HCT116 (cell line): ENCODE results near the gene ADIPOQ. TPM values are rescaled to one million over a fixed set of nuclear protein-coding genes. Genes with fewer than 3 reads are reported as not detected.
"Not testable (repeated sequence)": the region's sequence is repeated elsewhere in the genome, so short reads cannot be mapped to it uniquely, and the experiment has no call there.

Experiments used
- ATAC-seq: fragments of 200-7000 bp; cut with Tn5 transposase; 2 replicates; pipeline ENCODE4 v1.9.1; 2020; ENCODE audit warnings: mild to moderate bottlenecking, moderate library complexity
- BruUV-seq: library from RNA; stranded (reverse); fragments of 400-500 nt; replicated peaks from 2 replicates; lab custom pipeline; 2021; lab: Mats Ljungman, UMichigan
- CTCF ChIA-PET: fragments of 300-600 bp; sonication (Branson Sonifier 250); formaldehyde crosslinking; loops from one replicate; lab custom pipeline; 2021; ENCODE audit warnings: antibody characterized with exemption; lab: Charles Lee
- POLR2A ChIA-PET: fragments of 300-600, 350-600 bp; sonication (Branson Sonifier 250); formaldehyde crosslinking; loops from one replicate; lab custom pipeline; 2021; ENCODE audit warnings: antibody characterized with exemption; lab: Charles Lee
- RAD21 ChIA-PET, 2 experiments: fragments of 300-600 bp; sonication (Branson Sonifier 250); formaldehyde crosslinking; loops; one replicate each; lab custom pipeline; 2023; ENCODE audit warnings: low total read pairs in 2 of 2; ENCODE audit not compliant: uncharacterized antibody in 2 of 2, unreplicated experiment in 2 of 2, low non-redundant PET in 1 of 2; lab: Charles Lee
- DNase-seq: peaks from one replicate; pipeline ENCODE4 v3.0.0-alpha.2; 2010; ENCODE audit warnings: low read depth, low spot score
- H2AFZ ChIP-seq: fragments of 200-600 bp; shearing (Covaris generic), sonication (generic); 2 replicates; pipeline ENCODE4 v1.6.1; 2017; ENCODE audit warnings: low read depth, mixed run types, mixed read lengths, antibody characterized with exemption, low read length; ENCODE audit not compliant: poor library complexity, severe bottlenecking
- H3K27ac ChIP-seq: 2 replicates; pipeline ENCODE4 v1.5.1; 2012; ENCODE audit warnings: low read depth, low read length
- H3K27me3 ChIP-seq: fragments of 200-600 bp; sonication (generic); 2 replicates; pipeline ENCODE4 v1.6.1; 2016; ENCODE audit warnings: mixed run types, low read length, mixed read lengths; ENCODE audit not compliant: insufficient read depth
- H3K36me3 ChIP-seq, 2 experiments: fragments of 200-500 bp in 1 of 2; fragments of 200-600 bp in 1 of 2; sonication (Bioruptor generic) in 1 of 2; sonication (generic) in 1 of 2; 2 replicates each; pipeline versions ENCODE4 v1.5.1 to v1.6.1; 2014 to 2016; ENCODE audit warnings: low read length in 2 of 2, inconsistent platforms in 1 of 2, mixed read lengths in 1 of 2, mixed run types in 1 of 2; ENCODE audit not compliant: insufficient read depth in 2 of 2, control insufficient read depth in 1 of 2
- H3K4me1 ChIP-seq, 2 experiments: fragments of 200-600 bp in 1 of 2; sonication (generic) in 1 of 2; 2 replicates each; pipeline versions ENCODE4 v1.5.1 to v1.6.1; 2012 to 2017; ENCODE audit warnings: low read length in 2 of 2, inconsistent platforms in 1 of 2, mild to moderate bottlenecking in 1 of 2, mixed read lengths in 1 of 2, mixed run types in 1 of 2, moderate library complexity in 1 of 2; ENCODE audit not compliant: insufficient read depth in 2 of 2, control insufficient read depth in 1 of 2
- H3K4me2 ChIP-seq: fragments of 200-600 bp; sonication (generic); 2 replicates; pipeline ENCODE4 v1.6.1; 2017; ENCODE audit warnings: mixed run types, low read length, mixed read lengths
- H3K4me3 ChIP-seq, 2 experiments: fragments of 200-600 bp in 1 of 2; sonication (generic) in 1 of 2; replicated peaks in 1 of 2; 2 replicates each; pipeline ENCODE4 v1.5.1; 2011 to 2016; ENCODE audit warnings: low read length in 2 of 2, control low read depth in 1 of 2, low read depth in 1 of 2, mild to moderate bottlenecking in 1 of 2, mixed read lengths in 1 of 2, mixed run types in 1 of 2
- H3K79me2 ChIP-seq: fragments of 200-600 bp; sonication (generic); 2 replicates; pipeline ENCODE4 v1.6.1; 2017; ENCODE audit warnings: mild to moderate bottlenecking, mixed run types, low read length, moderate library complexity, mixed read lengths; ENCODE audit not compliant: insufficient read depth
- H3K9ac ChIP-seq: fragments of 200-600 bp; sonication (generic); 2 replicates; pipeline ENCODE4 v1.6.1; 2016; ENCODE audit warnings: low read length, mixed read lengths
- H3K9me2 ChIP-seq: fragments of 200-600 bp; sonication (generic), shearing (Covaris generic); 2 replicates; pipeline ENCODE4 v1.6.1; 2017; ENCODE audit warnings: mixed run types, mild to moderate bottlenecking, moderate library complexity; ENCODE audit not compliant: insufficient read depth
- H3K9me3 ChIP-seq, 2 experiments: fragments of 200-500 bp in 1 of 2; fragments of 200-600 bp in 1 of 2; sonication (Bioruptor generic) in 1 of 2; sonication (generic) in 1 of 2; 2 replicates each; pipeline ENCODE4 v1.6.1; 2014 to 2017; ENCODE audit warnings: low read length in 2 of 2, mixed read lengths in 2 of 2, inconsistent platforms in 1 of 2, low read depth in 1 of 2, mild to moderate bottlenecking in 1 of 2, mixed run types in 1 of 2, moderate library complexity in 1 of 2; ENCODE audit not compliant: control insufficient read depth in 1 of 2, insufficient read depth in 1 of 2
- H4K20me1 ChIP-seq: fragments of 200-600 bp; sonication (generic), shearing (Covaris generic); 2 replicates; pipeline ENCODE4 v1.6.1; 2017; ENCODE audit warnings: mixed run types, mild to moderate bottlenecking, moderate library complexity; ENCODE audit not compliant: insufficient read depth
- CTCF ChIP-seq, 3 experiments: fragments of 200-600 bp in 1 of 3; sonication (generic) in 1 of 3; IDR thresholded peaks in 2 of 3; conservative IDR thresholded peaks in 1 of 3; 2 replicates each; pipeline ENCODE4 v1.5.1; 2012 to 2017; ENCODE audit warnings: low read depth in 2 of 3, low read length in 2 of 3, antibody characterized with exemption in 1 of 3, borderline replicate concordance in 1 of 3, control low read depth in 1 of 3, mild to moderate bottlenecking in 1 of 3, mixed read lengths in 1 of 3, mixed run types in 1 of 3, moderate library complexity in 1 of 3; ENCODE audit not compliant: insufficient read depth in 1 of 3
- EZH2phosphoT487 ChIP-seq: fragments of 200-600 bp; IDR thresholded peaks from 2 replicates; pipeline ENCODE4 v1.6.1; 2018; ENCODE audit warnings: antibody characterized with exemption, borderline replicate concordance
- RAD21 ChIP-seq: IDR thresholded peaks from 2 replicates; pipeline ENCODE4 v1.6.1; 2012; ENCODE audit warnings: low read depth, mild to moderate bottlenecking
- intact Hi-C: fragments of 100-400 bp; cut with micrococcal nuclease; formaldehyde crosslinking; loops from 2 replicates; pipeline ENCODE4 v1.10.0; 2022
- total RNA-seq: library from RNA; stranded (reverse); gene quantifications from one replicate; pipeline ENCODE4 v1.2.1, GENCODE V29; 2021; ENCODE audit not compliant: unreplicated experiment
- TF ChIP-seq, protein P1 (sequence below): IDR thresholded peaks from 2 replicates; pipeline ENCODE4 v1.6.1; 2012

ADIPOQ gene
- total RNA-seq, 1 experiment from 2014 or later = not detected

DNA sequence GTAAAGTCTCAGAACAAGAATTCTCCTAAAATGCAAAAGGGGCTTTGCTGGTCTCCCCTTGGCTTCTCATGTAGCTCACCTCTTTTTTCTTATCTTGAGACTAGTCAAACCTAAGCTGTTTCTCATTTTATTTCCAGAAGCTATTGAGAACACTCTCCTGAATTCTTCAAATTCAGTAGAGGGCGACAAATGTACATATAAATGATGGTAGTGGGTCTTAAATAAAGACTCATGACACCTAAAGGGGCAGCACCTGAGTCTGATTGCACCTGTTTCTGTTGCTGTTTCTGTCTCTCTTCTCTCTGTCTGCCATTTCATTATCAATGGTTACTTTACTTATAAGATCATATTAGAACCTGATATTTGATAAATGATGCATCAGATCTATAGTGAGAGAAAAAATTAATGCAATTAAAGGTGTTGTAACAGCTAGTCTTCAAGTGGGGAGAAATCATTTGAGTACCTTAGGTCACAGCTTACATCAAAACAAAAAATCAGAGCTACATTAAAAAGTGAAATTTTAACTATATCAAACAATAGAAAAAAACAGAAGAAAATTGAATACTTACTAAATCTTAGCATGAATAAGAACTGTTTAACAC is 7.0 kb downstream of the ADIPOQ start:
- peak; percentile 90 for ATAC-seq
- ChIA-PET RAD21 (interaction anchor here (1.2 to 1.9 kb wide), 2 partner anchors 315 kb away, joined by 8 to 17 read pairs; no protein-coding TSS in a partner anchor), CTCF (interaction anchor here (0.7 to 2.3 kb wide), 30 partner anchors 11 to 865 kb away, joined by 3 to 96 read pairs (median 5); no protein-coding TSS in a partner anchor), POLR2A (interaction anchor here (1.0 kb wide), 1 partner anchor 316 kb away, joined by 4 read pairs; no protein-coding TSS in a partner anchor)
- no peaks in the 10 kb centered on the region for H3K36me3 ChIP-seq
- H3K9me3 ChIP-seq = no peaks in the 10 kb centered on the region
- no peak overlapping the region for H2AFZ ChIP-seq
- no peak overlapping the region for H3K9ac ChIP-seq
- DNase-seq = peak; percentile 35
- peaks cover 25% of the 10 kb centered on the region for H3K27me3 ChIP-seq
- TF ChIP-seq RAD21 (peak; percentile 92), CTCF (IDR thresholded peaks at IDR 0.05 in 2 of 3, conservative IDR thresholded peaks at IDR 0.05 in 1 of 3; ENCODE audit: borderline replicate concordance in 1 of 3, insufficient read depth in 1 of 3, low read depth in 2 of 3, low read length in 2 of 3) (peak; percentile 29 to 91 (median 59); a peak in 5 of 6 replicates), EZH2phosphoT487 (no peak)
- TF ChIP-seq, protein P1, sequence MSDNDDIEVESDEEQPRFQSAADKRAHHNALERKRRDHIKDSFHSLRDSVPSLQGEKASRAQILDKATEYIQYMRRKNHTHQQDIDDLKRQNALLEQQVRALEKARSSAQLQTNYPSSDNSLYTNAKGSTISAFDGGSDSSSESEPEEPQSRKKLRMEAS = no peak
- BruUV-seq = no TSS peak
- no peaks in the 10 kb centered on the region for H3K4me1 ChIP-seq
- no peak overlapping the region for H3K27ac ChIP-seq
- no peaks in the 10 kb centered on the region for H4K20me1 ChIP-seq
- no peak overlapping the region for H3K4me3 ChIP-seq
- intact Hi-C loops = loop anchor here (1.0 to 10.0 kb wide), 7 partner anchors 83 to 865 kb away; partner anchors contain the start of genes MASP1 and ST6GAL1
- no peak overlapping the region for H3K4me2 ChIP-seq
- no peaks in the 10 kb centered on the region for H3K79me2 ChIP-seq
- H3K9me2 ChIP-seq = no peaks in the 10 kb centered on the region

- H3K4me1 ChIP-seq, BruUV-seq, H3K4me3 ChIP-seq, CTCF ChIA-PET, intact Hi-C loops, ATAC-seq, H3K4me2 ChIP-seq, H3K9me2 ChIP-seq, H4K20me1 ChIP-seq, H3K79me2 ChIP-seq, H3K27ac ChIP-seq, H3K9ac ChIP-seq, H3K9me3 ChIP-seq, H2AFZ ChIP-seq, H3K36me3 ChIP-seq, DNase-seq: not testable (repeated sequence)
- H3K27me3 ChIP-seq = peaks cover 11% of the 10 kb centered on the region
- ChIA-PET RAD21 (interaction anchor here in 1 of 2 experiments (0.6 kb wide), 1 partner anchor 313 kb away, joined by 3 read pairs; no protein-coding TSS in a partner anchor), POLR2A (interaction anchor here (0.7 kb wide), 1 partner anchor 18 kb away, joined by 3 read pairs; no protein-coding TSS in a partner anchor)
Measured at GRCh38 chr3:186851835-186852234, 9.3 kb downstream of the ADIPOQ start.
